Daoy (cell line): ENCODE data around the gene ZNF536. TPM values are rescaled to one million over a fixed set of nuclear protein-coding genes. Genes with fewer than 3 reads are reported as not detected.
"Not testable (repeated sequence)": the region's sequence is repeated elsewhere in the genome, so short reads cannot be mapped to it uniquely, and the experiment has no call there.

ENCODE experiments used
- DNase-seq: peaks from one replicate; pipeline ENCODE4 v3.0.0-alpha.2; 2015; ENCODE audit warnings: low read depth
- total RNA-seq: library from RNA; depleted of rRNA; stranded (reverse); fragments of >200 nt; shearing (Covaris generic); gene quantifications from 2 replicates; pipeline ENCODE4 v1.2.3, GENCODE V29; 2014

Gene ZNF536
- total RNA-seq, 1 experiment from 2014 or later, result 10.2 TPM

DNA sequence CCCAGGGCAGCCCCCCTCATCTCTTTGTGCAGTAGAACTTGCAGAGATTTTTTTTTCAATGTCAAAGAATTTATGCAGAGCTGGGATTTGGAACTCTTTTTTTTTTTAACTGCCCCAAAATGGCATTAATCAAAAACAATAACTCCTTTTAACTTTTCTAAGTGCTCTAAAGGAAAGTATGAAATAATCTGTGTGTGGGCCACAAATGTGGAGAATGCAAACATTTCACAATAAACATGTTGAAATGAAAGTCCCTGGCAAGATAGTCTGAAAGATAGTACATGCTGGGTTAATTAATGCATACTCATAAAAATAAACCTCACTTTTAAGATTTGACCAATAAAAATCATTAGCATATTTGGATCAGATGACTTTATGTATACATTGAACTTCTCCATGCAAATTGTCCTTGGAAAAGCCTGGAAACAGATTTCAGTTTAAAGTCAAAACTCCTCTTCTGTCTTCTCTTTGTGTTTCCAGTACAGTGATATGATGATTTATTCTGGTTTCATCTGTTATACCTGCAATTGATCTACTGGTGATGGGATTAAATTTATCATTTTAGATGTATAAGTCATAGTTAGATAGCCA lies 30.5 kb upstream of the ZNF536 start:
- no peak for DNase-seq

DNA sequence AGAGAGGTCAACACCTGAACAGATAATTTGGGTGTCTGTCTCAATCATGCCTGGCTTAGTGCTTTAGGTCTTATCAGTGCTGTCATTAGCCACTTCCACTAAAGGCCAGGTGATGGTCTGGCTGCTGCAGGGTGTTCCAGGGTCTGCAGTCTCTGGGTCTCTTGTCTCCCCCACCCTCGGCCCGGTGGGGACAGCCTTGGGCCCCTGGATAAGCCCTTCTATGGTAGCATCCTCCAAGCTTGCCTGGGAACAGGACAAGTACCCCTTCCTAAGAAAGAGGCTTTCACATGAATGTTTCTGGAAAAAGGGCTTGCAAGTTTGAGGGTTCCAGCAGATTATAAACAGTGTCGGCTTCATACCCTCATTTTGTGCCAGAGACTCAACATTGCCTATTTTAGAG lies 29.3 kb upstream of the ZNF536 start:
- no peak for DNase-seq

DNA sequence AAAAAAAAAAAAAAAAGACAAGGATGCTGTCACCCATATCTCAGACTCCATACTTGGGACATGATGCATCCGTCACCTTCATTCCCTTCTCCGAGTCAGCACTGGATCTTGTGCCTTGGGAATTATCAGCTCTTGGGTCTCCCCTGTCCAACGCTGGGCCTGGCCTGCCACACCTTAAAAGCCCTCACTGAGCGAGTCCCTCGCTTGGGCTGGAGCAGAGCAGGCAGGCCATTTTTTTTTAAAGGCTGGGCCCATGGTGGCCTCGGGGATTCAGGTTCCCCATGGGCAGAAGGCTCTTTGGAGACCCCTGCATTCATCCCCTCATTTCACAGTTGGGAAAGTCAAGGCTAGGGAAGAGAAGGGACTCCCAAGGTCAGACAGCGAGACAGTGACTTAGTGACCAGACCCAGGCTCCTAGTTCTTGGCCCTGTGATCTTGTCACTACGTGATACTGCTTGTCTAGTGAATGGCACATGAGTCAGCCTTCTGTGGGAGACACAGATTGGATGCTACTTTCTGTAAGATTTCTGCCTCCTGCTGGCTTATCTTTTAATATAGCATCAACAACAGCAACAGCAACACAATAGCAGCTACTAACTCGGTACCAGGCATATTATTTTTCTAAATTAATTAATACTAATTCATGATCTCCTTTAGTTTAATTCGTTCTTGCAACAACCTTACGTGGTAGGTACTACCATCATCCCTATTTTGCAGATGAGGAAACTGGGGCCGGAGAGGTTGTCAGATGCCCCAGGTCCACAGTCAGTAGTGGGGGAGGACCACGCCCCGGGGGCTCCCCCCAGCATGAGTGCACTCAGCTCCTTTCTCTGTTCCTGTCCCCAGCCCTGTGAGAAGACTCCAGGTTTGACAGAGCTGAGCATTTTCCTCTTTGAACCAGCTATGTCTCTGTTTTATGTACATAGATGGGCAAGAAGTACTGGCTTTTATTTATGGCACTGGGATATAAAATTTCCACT lies 27.4 kb upstream of the ZNF536 start:
- peak; percentile 66 for DNase-seq

DNA sequence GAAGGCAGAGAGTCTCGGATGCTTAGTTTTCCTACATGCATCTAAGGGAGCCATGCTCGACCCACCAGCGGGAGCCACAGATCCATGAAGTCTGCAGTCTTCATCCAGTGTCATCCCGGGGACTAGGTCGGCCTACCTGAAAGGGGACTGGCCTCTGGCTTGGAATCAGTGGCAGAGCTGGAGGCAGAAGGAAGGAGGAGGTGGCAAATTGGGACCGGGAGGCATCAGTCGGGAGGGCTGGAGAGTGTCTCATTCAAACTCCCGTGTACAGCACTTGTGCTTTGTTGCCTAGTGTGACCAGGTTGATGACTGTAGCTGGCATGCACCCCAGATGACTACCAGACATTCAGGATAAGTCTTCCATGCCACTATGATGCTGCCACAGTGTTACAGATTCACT lies 26.5 kb upstream of the ZNF536 start:
- no peak for DNase-seq

DNA sequence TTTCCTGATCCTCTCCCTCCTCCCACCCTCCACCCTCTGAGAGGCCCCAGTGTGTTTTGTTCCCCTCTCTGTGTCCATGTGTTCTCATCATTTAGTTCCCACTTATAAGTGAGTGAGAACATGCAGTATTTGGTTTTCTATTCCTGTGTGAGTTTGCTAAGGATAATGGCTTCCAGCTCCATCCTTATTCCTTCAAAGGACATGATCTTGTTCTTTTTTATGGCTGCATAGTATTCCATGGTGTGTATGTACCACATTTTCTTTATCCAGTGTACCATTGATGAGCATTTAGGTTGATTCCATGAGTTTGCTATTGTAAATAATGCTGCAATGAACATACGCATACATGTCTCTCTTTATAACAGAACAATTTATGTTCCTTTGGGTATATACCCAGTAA lies 25.7 kb upstream of the ZNF536 start:
- DNase-seq, result not testable (repeated sequence)

DNA sequence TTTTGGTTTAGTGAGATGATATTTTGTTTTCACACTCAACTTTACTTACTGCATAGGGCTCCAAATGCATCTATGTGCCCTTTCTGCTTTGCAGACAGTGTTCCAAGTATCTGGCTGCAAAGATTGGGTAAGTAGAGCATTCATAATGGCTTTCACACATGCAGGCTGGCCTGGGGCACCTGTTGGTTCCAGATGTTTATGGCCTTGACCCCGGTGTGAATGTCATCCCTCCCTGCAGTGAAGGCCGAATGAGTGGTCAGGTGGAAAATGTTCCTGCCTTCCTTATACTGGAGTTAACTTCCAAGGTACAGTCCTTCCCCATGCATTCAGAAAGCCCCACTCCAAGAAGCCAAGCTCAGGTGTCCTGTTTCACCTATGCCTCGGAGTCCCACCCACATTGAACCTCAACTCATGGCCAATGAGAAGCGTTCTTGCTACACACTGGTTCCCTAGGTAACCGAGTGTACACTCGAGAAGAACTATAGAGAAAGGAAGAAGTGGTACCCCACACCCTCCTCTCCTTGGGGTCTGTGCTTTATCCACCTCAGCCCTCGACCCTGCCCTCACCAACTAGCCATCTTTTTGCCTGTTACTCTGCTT lies 23.0 kb upstream of the ZNF536 start:
- DNase-seq, result no peak

DNA sequence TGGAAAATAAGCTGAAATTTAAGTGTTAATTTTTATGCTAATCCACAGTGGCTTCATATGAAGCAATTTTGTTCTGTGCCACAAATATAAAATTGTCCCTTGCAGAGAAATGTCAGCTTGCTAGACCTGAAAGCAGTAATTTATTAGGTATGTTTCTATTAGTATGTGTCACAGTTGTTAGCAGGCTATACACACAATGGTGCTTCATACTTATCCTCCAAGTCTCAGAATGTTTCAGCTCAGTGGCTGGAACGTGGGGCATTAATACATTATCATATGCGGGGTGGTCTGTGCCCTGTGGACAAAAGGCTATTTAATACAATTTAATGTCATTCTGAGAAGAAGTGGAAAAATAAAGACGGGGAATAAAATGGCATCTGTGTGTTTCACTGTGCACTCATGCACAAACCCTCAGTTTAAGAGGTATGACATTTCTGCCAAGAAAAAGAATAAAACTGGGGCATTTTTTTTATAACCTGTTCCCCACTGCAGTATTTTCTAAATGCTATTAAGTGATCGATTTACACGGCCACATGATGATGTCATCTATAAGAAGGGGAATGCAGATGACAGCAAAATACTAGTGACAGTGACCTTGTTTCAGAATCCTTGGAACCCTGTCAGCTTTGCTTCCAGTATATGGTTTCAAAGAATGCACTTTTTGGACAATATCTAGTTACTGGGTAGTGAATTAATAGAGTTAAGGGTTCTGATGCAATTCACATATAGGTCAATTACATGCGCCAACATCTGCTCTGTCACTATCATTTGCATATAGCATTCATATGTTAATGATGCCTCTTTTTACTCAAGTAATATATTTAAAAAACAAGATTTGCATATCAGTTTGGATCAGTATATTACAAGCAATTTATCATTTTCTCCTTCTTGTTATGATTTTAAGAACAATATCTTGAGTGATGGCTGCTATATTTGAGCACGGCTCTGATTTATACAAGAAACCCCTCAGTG lies 21.2 kb upstream of the ZNF536 start:
- no peak for DNase-seq

DNA sequence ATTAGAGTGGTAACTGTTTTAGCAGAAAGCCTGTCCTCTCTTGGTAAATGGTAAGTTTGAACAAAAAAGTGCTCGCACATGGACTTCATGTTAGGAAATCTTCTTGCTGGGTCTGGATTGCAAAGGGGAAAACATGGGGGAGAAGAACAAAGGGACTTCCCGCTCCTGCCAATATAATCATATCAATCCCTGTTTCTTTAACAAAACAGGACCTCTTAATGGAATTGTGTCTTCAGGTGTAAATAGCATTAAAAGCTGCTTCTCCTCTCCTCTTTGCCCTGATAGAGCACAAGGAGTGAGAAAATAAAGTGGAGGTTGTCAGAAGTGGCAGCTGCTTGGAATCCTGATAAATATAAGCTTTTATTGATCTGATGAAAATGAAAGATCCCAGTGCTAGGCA lies 20.4 kb upstream of the ZNF536 start:
- no peak for DNase-seq

DNA sequence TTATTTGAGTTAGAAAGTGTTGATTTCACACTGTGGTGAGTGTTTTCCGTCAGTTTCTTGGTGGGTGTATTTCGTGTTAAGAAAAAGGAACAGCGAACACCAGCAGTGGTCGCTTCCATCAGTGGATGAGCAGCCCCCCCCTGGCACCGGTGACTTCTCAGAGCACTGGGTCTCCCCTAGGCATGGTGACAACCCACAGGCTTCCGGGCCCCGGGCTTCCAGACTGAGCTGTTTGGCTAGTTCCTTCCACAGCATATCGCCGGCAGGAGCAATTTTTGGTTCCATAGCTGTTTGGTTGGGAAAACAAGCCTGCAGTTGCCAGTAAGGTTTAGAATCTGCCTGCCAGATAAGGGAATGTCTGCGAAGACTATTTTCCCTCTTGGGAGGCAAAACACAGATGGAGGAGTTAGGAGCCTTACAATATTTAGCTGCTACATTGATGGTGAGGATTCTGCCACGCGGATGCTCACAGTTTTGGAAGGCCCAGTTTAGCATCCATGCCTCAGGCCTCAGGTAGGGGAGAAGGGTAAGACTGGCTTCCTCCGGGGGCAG lies 18.7 kb upstream of the ZNF536 start:
- DNase-seq, result no peak

DNA sequence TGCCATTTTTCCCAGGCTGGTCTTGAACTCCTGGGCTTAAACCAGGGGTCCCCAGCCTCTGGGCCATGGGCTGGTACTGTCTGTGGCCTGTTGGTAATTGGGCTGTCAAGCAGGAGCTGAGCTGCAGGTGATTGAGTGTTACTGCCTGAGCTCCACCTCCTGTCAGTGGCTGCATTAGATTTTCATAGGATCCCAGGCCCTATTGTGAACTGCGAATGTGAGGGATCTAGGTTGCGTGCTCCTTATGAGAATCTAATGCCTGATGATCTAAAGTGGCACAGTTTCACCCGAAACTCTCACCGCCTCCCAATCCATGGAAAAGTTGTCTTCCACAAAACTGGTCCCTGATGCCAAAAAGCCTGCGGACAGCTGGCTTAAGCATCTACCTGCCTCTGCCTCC lies 16.6 kb upstream of the ZNF536 start:
- no peak for DNase-seq

DNA sequence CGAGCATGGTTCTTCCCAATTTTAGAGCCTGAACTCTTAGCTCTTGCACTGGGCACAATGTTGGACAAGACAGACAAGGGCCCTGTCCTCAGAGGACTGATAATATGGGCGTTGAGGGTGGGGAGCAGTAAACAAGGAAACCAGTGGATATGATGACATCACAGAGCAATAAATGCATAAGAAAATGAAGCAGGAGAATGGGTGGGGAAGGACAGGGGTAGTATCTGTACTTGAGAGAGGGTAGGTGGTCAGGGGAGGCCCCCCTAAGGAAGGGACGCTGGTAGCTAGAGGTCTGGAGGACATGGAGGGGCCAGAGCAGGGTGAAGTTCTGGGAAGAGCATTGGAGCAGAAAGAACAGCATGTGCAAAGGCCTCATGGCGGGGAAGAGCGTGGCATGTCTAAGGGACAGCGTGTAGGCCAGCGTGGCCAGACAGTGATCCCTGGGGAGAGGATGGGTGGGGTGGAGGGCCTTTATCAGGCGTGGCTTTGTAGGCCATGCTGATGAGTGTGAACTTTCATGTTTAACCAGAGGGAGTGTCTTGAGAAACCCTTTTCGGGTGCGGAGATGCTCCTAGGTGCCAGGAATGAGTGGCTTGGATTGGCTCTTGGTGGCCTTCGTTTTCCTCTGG lies 15.1 kb upstream of the ZNF536 start:
- DNase-seq, result no peak

DNA sequence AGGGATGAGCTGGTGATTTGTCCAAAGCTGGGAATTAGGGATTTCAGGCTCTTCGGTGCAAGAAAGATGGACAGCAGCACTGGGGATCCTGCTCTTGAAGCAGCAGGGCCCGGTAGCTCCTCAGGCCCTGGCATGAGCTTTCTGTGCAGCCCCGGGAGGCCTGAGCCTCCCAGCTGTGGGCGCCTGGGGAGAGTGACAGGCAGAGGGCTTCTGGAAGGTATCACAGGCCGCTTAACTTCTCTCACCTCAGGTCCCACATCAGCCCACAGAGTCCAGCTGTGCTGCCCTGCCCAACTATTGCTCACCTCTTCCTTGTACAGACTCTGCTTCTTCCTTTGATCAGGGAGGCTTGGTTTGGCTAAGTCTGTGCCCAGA lies 14.6 kb upstream of the ZNF536 start:
- DNase-seq, result no peak

DNA sequence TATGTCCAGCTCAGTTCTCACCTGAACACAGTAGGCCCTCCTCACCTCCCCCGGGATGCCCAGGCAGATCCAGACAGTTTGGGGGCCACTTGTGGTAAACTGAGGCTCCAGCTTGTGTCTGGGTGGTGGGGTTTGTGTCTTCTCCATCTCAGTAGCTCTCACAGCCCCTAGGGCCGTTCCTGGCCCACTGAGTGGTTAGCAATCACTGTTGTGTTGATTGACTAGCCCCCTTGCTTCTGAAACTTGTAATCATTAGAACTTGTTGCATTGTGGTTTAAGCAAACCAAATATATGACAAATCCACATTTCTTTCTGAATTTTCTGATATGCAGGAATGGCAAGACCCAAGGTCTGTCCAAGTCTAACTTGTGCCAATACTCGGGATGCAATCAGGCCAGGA lies 13.9 kb upstream of the ZNF536 start:
- DNase-seq, result no peak

DNA sequence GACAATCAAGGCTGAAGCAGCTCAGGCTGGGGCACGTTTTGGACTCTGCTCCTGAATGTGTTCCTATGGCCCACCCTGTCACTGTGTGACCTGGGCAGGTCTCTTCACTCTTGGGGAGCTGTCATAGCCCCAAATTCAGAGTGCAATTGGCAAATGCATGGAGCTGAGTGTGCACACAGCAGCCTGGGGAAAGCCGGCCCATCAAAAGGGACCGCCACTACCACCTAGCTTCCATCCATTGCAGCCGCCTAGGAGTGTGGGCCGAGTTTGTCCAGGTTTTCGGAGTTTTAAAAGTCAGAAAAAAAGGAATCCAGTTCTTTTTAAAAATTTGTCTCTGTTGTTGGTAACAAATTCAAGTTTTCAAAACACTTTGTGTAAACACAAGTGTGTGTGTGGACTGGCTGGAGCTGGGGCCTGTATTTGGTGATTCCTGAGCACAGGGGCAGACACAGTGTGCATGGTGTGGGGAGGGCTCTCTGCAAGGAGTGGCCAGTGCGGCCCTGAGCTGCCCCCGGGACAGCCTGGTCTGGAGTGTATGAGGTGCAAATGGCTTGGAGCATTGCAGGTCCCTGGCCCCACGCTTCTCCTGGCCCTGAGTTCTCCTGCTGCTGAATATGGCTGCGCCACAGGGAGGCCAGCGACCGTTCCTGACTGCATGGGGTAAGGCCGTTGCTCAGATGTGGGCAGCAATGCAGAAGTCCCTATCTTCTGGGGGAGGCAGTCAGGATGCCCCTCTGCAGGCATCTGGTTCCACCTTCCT lies 13.2 kb upstream of the ZNF536 start:
- no peak for DNase-seq

DNA sequence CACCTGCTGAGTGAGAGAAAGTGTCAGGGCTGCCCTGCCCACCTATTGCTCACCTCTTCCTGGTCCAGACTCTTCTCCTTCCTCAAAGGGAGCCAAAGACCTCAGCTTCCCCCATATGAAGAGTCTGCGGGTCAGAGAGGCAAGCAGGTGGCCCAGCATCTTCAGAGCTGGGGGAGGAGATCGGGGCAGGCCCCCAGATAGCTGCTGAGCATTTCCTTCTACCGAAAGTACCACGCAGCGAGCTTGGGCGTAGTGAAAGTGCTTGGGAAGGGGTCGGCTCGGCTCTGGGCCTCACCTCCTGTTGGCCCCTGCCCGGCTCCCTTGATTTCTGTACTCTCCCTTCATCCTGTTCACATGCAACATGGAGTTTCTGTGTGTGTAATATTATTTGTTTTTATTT lies 12.2 kb upstream of the ZNF536 start:
- DNase-seq, result no peak

DNA sequence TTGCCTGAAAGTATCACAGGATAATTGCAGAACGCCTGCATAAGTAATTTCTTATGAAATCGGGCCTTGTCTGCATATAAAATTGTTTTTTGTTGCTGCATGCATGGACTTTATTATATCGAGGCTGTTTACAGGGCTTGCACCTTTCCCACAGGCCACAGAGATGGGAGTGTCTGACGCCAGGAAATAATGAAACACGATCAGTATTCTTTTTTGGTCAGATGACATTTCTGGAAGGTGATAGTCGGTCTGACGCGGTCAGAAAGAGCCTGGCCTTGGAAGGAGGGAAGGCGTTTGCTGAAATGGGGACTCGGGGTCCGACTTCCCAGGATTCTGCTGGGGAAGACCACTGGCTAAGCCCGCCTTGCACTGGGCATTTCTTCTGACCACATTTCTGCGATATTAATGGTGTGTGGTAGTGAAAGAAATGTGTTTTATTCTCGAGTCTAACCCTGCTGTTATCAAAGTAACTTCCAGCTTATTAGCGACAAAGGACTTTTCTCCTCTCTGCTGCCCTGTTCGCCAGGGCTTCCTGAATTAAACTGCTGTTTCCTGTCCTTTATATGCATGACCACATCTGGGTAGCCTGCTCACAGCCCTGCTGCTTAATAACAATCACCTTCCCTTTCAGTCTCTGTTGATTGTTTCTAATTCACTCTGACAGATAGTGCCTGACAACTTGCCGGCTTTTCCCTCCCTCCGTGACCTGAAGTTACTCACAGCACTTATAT lies 11.6 kb upstream of the ZNF536 start:
- peak; percentile 44 for DNase-seq

DNA sequence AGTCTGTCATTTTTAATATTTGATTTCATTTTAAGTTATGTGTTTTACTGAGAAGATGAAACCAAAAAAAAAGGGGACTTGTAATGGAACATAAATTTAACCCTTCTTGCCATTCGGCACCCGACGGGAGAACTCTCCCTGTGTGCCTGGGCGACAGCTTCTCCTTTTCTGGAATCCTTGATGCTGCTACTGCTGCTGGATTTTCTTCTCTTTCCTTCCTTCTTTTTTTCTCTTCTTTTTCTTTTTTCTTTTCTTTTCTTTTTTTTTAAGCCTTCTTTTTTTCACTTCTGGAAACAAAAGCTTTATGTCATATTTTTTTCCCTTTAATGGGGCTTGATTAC lies 11.1 kb upstream of the ZNF536 start:
- DNase-seq, result no peak

DNA sequence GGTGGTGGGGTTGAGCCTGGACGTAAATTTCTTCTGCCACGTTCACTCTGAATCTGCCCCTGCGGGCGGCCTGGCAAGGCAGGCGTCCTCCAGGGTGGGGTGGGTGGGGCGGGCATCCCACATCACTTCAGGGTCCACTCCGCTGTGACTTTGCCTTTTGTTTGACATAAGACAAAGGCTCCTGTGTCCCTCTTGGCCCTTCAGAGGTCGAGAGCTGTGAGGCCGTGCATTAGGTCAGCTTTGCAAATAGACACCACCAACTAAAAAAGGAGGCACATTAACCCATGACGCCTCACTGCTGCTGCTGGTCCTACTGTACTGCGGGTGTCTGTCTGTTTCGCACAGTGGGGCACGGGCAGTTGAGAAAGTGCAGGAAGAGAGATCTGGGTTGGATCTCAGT lies 10.5 kb upstream of the ZNF536 start:
- no peak for DNase-seq

DNA sequence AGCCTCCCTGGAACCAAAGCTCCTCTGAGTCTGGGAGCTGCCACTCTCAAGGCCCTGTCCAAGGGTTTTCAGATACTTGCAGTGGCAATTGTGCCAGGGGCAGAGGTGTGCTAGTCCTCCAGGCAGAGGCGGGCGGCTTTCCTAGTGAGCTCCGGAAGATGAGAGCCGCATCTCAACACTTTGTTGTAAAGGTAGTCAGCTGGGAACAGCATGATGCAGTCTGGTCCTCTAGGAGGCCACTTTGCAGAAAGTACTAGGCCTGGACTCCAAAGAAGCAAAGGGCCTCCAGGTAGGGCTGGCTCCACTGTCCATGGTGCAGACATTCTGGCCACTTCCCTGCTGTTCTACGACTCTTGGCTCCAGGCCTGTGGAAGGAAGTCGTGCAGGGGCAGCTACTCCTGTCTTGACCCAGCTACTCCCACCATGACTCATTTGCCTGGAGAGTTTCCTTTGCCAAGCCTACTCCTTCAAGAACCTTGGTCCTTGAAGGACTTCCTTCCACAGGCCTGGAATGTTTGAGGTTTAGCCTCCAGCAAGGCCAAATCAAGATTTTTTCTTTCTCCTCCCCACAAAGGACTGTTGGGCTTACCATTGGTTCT lies 9.9 kb upstream of the ZNF536 start:
- DNase-seq, result peak; percentile 84
